Left ventricle myocardium inferior (tissue), 1 donor: ENCODE results near the gene HID1. TPM values are rescaled to one million over a fixed set of nuclear protein-coding genes. Genes with fewer than 3 reads are reported as not detected.

ENCODE experiments used
- DNase-seq: peaks from one replicate; pipeline ENCODE4 v3.0.0-alpha.2; 2020
- H3K27ac ChIP-seq: fragments of 200-600 bp; replicated peaks from 2 replicates; pipeline ENCODE4 v1.8.0; 2021
- H3K27me3 ChIP-seq: fragments of 200-600 bp; 2 replicates; pipeline ENCODE4 v1.8.0; 2021; ENCODE audit warnings: low read depth
- H3K36me3 ChIP-seq: fragments of 200-600 bp; 2 replicates; pipeline ENCODE4 v1.8.0; 2021
- H3K4me1 ChIP-seq: fragments of 200-600 bp; 2 replicates; pipeline ENCODE4 v1.8.0; 2021
- H3K4me3 ChIP-seq: fragments of 200-600 bp; 2 replicates; pipeline ENCODE4 v1.8.0; 2021; ENCODE audit warnings: mild to moderate bottlenecking, moderate library complexity
- H3K9me3 ChIP-seq: fragments of 200-600 bp; replicated peaks from 2 replicates; pipeline ENCODE4 v1.8.0; 2021
- intact Hi-C: fragments of 100-400 bp; cut with micrococcal nuclease; formaldehyde crosslinking; loops from one replicate; pipeline ENCODE4 v1.11.0; 2022
- total RNA-seq: library from RNA; stranded (reverse); fragmentation: NEBNext Ultra II Directional; extraction: Animal tissue kit (Norgen Biotek cat#: 25700); gene quantifications from one replicate; pipeline ENCODE4 v1.2.1, GENCODE V29; 2021
- TF ChIP-seq, protein P1 (sequence below): fragments of 200-600 bp; IDR thresholded peaks from 2 replicates; pipeline ENCODE4 v1.8.0; 2021; ENCODE audit warnings: antibody characterized with exemption, mild to moderate bottlenecking, borderline replicate concordance
- donor health status: DM: no; HTN: yes; CAD: no; lungs with severe emphysema.

Gene HID1
- total RNA-seq, 1 donor from 2014 or later: 7.2 TPM

DNA sequence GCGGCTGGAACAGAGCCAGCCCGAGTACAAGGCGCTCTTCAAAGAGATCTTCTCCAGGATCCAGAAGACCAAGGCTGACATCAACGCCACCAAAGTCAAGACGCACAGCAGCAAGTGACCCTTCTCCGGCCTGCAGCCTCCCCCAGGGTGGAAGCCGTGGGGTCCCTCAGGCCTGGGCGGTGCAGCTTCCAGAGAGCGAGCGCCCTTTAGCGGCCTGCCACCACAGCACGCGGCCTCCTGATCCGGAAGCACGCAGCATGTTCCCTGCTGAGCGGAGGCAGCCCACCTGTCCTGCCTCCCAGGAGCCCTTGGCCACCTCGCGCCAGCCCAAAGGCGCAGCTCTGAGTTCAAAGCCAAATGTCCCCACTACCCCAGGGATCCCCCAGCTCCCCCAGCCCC, 31.4 kb upstream of the HID1 start:
- peaks cover 12% of the 10 kb centered on the region for H3K4me1 ChIP-seq
- no peak overlapping the region for H3K27ac ChIP-seq
- intact Hi-C loops: no loop called here
- no peaks in the 10 kb centered on the region for H3K27me3 ChIP-seq
- TF ChIP-seq, protein P1, sequence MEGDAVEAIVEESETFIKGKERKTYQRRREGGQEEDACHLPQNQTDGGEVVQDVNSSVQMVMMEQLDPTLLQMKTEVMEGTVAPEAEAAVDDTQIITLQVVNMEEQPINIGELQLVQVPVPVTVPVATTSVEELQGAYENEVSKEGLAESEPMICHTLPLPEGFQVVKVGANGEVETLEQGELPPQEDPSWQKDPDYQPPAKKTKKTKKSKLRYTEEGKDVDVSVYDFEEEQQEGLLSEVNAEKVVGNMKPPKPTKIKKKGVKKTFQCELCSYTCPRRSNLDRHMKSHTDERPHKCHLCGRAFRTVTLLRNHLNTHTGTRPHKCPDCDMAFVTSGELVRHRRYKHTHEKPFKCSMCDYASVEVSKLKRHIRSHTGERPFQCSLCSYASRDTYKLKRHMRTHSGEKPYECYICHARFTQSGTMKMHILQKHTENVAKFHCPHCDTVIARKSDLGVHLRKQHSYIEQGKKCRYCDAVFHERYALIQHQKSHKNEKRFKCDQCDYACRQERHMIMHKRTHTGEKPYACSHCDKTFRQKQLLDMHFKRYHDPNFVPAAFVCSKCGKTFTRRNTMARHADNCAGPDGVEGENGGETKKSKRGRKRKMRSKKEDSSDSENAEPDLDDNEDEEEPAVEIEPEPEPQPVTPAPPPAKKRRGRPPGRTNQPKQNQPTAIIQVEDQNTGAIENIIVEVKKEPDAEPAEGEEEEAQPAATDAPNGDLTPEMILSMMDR: no peak
- no peaks in the 10 kb centered on the region for H3K9me3 ChIP-seq
- H3K36me3 ChIP-seq: peaks cover 68% of the 10 kb centered on the region
- H3K4me3 ChIP-seq: no peak overlapping the region
- DNase-seq: no peak

DNA sequence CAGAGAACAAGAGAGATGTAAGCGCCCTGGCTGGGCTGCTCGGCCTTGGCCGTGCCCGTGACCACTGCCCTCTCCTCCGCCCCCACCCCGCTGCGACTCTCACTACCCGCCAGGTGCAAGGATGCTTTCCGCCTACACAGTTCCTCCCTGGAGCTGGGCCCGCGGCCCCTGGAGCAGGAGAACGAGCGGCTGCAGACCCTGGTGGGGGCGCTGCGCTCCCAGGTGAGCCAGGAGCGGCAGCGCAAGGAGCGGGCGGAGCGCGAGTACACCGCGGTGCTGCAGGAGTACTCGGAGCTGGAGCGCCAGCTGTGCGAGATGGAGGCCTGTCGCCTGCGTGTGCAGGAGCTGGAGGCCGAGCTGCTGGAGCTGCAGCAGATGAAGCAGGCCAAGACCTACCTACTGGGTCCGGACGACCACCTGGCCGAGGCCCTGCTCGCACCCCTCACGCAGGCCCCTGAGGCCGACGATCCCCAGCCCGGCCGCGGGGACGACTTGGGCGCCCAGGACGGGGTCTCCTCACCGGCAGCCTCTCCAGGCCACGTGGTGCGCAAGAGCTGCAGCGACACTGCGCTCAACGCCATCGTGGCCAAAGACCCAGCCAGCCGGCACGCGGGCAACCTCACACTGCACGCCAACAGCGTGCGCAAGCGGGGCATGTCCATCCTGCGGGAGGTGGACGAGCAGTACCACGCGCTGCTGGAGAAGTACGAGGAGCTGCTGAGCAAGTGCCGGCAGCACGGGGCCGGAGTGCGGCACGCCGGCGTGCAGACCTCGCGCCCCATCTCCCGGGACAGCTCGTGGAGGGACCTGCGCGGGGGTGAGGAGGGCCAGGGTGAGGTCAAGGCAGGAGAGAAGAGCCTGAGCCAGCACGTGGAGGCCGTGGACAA, 30.8 kb upstream of the HID1 start:
- peaks cover 18% of the 10 kb centered on the region for H3K4me1 ChIP-seq
- H3K4me3 ChIP-seq: no peak overlapping the region
- H3K27ac ChIP-seq: no peak overlapping the region
- TF ChIP-seq, protein P1: no peak
- no peak for DNase-seq
- intact Hi-C loops: no loop called here
- no peaks in the 10 kb centered on the region for H3K9me3 ChIP-seq
- H3K27me3 ChIP-seq: no peaks in the 10 kb centered on the region
- H3K36me3 ChIP-seq: peaks cover 68% of the 10 kb centered on the region

DNA sequence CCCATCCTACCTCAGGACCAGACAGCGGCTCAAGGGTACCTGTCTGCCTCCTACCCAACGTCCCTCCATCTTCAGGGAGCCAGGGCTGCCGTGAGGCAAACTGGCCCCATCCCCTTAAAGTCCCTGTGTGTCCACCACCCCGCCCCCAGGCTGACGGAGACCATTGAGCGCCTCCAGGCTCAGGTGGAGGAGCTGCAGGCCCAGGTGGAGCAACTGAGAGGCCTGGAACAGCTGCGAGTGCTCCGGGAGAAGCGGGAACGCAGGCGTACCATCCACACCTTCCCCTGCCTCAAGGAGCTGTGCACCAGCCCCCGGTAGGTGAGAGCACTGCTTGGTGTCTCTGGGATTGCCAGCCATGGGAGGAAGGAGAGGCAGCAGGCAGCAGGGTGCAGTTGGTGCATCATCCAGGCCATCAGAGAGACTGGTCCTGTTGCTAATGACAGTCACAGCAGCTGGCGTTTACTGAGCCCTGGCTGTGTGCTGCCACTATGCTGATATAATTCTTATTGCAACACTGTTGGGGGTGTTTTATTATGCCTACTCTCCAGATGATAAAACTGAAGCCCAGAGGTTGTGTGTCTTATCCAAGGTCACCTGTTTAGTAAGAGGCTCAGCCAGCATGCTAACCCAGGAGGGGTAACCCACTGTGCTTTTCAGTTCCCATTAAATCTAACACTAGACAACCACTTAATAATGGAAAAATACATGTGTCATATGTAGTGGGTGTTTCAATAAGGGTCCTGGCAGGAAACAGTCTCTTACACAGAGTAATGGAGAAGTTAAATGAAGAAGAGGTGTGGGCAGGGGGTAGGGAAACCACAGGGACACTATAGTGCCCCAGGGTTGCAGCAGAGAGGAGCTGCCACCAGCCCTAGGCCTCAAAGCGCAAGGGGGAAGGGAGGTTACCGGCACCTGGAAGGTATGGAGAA, 29.6 kb upstream of the HID1 start:
- no peak overlapping the region for H3K27ac ChIP-seq
- H3K27me3 ChIP-seq: no peaks in the 10 kb centered on the region
- TF ChIP-seq, protein P1: no peak
- intact Hi-C loops: no loop called here
- peaks cover 23% of the 10 kb centered on the region for H3K4me1 ChIP-seq
- no peak for DNase-seq
- no peaks in the 10 kb centered on the region for H3K9me3 ChIP-seq
- H3K36me3 ChIP-seq: peaks cover 68% of the 10 kb centered on the region
- H3K4me3 ChIP-seq: no peak overlapping the region

DNA sequence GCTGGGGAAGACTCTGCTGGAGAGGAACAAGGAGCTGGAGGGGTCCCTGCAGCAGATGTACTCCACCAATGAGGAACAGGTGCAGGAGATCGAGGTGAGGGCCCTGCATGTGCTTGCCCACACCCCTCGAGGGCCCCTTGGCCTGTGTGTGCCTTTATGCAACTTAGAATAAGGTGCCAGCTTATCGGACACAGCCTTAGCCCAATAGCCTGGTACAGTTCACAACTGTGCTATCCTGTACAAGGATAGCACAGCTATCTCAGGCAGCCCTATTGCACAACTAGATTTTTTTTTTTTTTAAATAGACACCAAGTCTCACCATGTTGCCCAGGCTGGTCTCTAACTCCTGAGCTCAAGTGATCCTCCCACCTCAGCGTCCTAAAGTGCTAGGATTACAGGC, 27.0 kb upstream of the HID1 start:
- DNase-seq: no peak

DNA sequence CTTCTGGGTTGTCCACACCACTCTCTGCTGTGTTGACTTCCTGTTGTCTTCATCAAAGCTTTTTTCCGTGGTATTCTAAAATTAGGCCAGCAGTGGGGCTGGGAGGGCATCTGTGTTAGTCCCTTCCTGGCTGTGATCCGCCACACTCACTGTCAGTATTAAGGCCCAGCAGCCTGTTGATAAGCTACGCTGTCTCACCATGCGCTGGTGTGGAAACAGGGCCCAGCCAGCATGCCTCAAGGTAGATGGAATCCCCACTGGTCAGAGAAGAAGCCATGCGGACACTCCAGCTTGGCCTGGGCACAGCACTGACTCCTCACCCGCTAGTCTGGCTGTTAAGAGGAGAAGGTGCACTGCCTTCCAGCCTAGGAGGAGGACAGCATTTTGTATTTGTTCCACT, 26.2 kb upstream of the HID1 start:
- H3K27ac ChIP-seq: peak overlapping the region; percentile 78
- TF ChIP-seq, protein P1: no peak
- intact Hi-C loops: no loop called here
- no peaks in the 10 kb centered on the region for H3K27me3 ChIP-seq
- peak; percentile 48 for DNase-seq
- no peaks in the 10 kb centered on the region for H3K9me3 ChIP-seq
- H3K36me3 ChIP-seq: peaks cover 47% of the 10 kb centered on the region
- H3K4me1 ChIP-seq: peaks cover 27% of the 10 kb centered on the region
- H3K4me3 ChIP-seq: no peak overlapping the region

More for the DNA sequence above, 27.0 kb upstream of the HID1 start:
- no peaks in the 10 kb centered on the region for H3K27me3 ChIP-seq
- H3K36me3 ChIP-seq: peaks cover 50% of the 10 kb centered on the region
- peaks cover 23% of the 10 kb centered on the region for H3K4me1 ChIP-seq
- H3K27ac ChIP-seq: peak overlapping the region; percentile 78
- intact Hi-C loops: no loop called here
- TF ChIP-seq, protein P1: no peak
- no peaks in the 10 kb centered on the region for H3K9me3 ChIP-seq
- no peak overlapping the region for H3K4me3 ChIP-seq
